ENCODE measurements around the gene SLC45A3.

Gene SLC45A3

GRCh38 chr1:205613854-205614412 is 66.4 kb downstream of the SLC45A3 start:
- Histone ChIP-seq H3K36me3 (ENCODE audit: insufficient read depth, low read length) (peaks cover 49% of the 10 kb centered on the region), H3K4me1 (ENCODE audit: insufficient read depth, low read length) (no peaks in the 10 kb centered on the region), H3K9me3 (ENCODE audit: low read length) (no peaks in the 10 kb centered on the region), H3K4me3 (ENCODE audit: low read depth in 1 of 2, low read length in 2 of 2) (no peak overlapping the region), H3K27ac (ENCODE audit: low read depth, low read length) (no peak overlapping the region), H3K27me3 (ENCODE audit: control insufficient read depth in 1 of 2, insufficient read depth in 2 of 2, low read length in 2 of 2) (no peaks in the 10 kb centered on the region), H3K9ac (ENCODE audit: low read length) (no peak overlapping the region)

- Histone ChIP-seq H3K36me3 (ENCODE audit: insufficient read depth, low read length) (peaks cover 35% of the 10 kb centered on the region), H3K27me3 (ENCODE audit: control insufficient read depth in 1 of 2, insufficient read depth in 2 of 2, low read length in 2 of 2) (no peaks in the 10 kb centered on the region), H3K9ac (ENCODE audit: low read length) (no peak overlapping the region), H3K27ac (ENCODE audit: low read depth, low read length) (no peak overlapping the region), H3K9me3 (ENCODE audit: low read length) (no peaks in the 10 kb centered on the region), H3K4me3 (ENCODE audit: low read depth in 1 of 2, low read length in 2 of 2) (no peak overlapping the region), H3K4me1 (ENCODE audit: insufficient read depth, low read length) (no peaks in the 10 kb centered on the region)
Observed at GRCh38 chr1:205612556-205612955, 67.8 kb downstream of the SLC45A3 start.

- Histone ChIP-seq H3K4me3 (ENCODE audit: low read depth in 1 of 2, low read length in 2 of 2) (no peak overlapping the region), H3K27me3 (ENCODE audit: control insufficient read depth in 1 of 2, insufficient read depth in 2 of 2, low read length in 2 of 2) (no peaks in the 10 kb centered on the region), H3K9me3 (ENCODE audit: low read length) (no peaks in the 10 kb centered on the region), H3K4me1 (ENCODE audit: insufficient read depth, low read length) (no peaks in the 10 kb centered on the region), H3K27ac (ENCODE audit: low read depth, low read length) (no peak overlapping the region), H3K9ac (ENCODE audit: low read length) (no peak overlapping the region), H3K36me3 (ENCODE audit: insufficient read depth, low read length) (peaks cover 33% of the 10 kb centered on the region)
Observed at GRCh38 chr1:205612104-205612503, 68.2 kb downstream of the SLC45A3 start.

GRCh38 chr1:205610901-205611466 is 69.3 kb downstream of the SLC45A3 start:
- Histone ChIP-seq H3K36me3 (ENCODE audit: insufficient read depth, low read length) (peaks cover 22% of the 10 kb centered on the region), H3K4me3 (ENCODE audit: low read depth in 1 of 2, low read length in 2 of 2) (no peak overlapping the region), H3K9ac (ENCODE audit: low read length) (no peak overlapping the region), H3K9me3 (ENCODE audit: low read length) (no peaks in the 10 kb centered on the region), H3K27me3 (ENCODE audit: control insufficient read depth in 1 of 2, insufficient read depth in 2 of 2, low read length in 2 of 2) (no peaks in the 10 kb centered on the region), H3K4me1 (ENCODE audit: insufficient read depth, low read length) (no peaks in the 10 kb centered on the region), H3K27ac (ENCODE audit: low read depth, low read length) (no peak overlapping the region)

GRCh38 chr1:205610036-205610435 is 70.3 kb downstream of the SLC45A3 start:
- H3K27ac ChIP-seq (ENCODE audit: low read depth, low read length) = no peak overlapping the region

More at GRCh38 chr1:205610036-205610435, 70.3 kb downstream of the SLC45A3 start:
- H3K4me1 ChIP-seq (ENCODE audit: insufficient read depth, low read length) = no peaks in the 10 kb centered on the region
- H3K27me3 ChIP-seq (ENCODE audit: control insufficient read depth in 1 of 2, insufficient read depth in 2 of 2, low read length in 2 of 2) = no peaks in the 10 kb centered on the region
- H3K9ac ChIP-seq (ENCODE audit: low read length) = no peak overlapping the region
- peaks cover 13% of the 10 kb centered on the region for H3K36me3 ChIP-seq (ENCODE audit: insufficient read depth, low read length)
- H3K9me3 ChIP-seq (ENCODE audit: low read length) = no peaks in the 10 kb centered on the region
- H3K4me3 ChIP-seq (ENCODE audit: low read depth in 1 of 2, low read length in 2 of 2) = no peak overlapping the region
